ENCODE data around the gene RPL3.
A peak's percentile ranks its signal among the peaks of the same experiment; 100 is the strongest.
"Not testable (repeated sequence)": the region's sequence is repeated elsewhere in the genome, so short reads cannot be mapped to it uniquely, and the experiment has no call there.

Gene RPL3

DNA sequence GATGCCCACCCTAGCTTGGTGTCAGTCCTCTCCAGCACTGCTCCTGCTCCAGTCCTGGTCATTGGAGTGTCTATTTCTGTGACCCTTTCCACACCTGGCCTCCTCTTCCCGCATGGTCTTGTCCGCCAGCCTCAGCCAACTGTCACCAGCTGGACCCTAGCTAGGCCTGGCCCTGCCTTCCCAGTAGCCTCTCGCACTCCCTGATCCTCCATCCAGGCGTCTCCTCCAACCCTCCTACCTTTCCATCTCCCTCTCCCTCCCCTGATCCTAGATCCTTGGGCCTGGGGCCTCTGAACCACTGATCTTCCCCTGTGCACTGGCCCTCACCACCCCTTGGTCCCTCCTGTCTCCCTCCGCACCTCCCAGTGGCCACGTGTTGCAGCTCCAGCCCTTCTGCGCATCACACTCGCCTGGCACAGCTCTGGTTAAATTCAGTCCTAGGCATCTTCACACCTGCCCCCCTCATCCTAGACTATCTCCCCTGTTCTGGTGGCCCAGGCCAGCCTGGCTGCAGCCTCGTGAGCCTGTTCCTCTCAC lies 40.3 kb upstream of the RPL3 start:
- no peak for DNase-seq
- no peak overlapping the region for H3K27ac ChIP-seq (ENCODE audit: low read depth, low read length)
- no peak overlapping the region for H2AK5ac ChIP-seq (ENCODE audit: low read length)
- peak overlapping the region; percentile 4 for H3K9ac ChIP-seq (ENCODE audit: low read length)
- H3K14ac ChIP-seq (ENCODE audit: low read length), result no peak overlapping the region
- H2BK120ac ChIP-seq (ENCODE audit: insufficient read depth, low read length, poor library complexity), result no peak overlapping the region
- H4K8ac ChIP-seq (ENCODE audit: low read depth, low read length), result no peak overlapping the region
- no peak overlapping the region for H3K4ac ChIP-seq (ENCODE audit: low read depth, low read length)
- no peaks in the 10 kb centered on the region for H3K36me3 ChIP-seq (ENCODE audit: control insufficient read depth in 1 of 2, insufficient read depth in 2 of 2, low read length in 2 of 2)
- H2BK5ac ChIP-seq (ENCODE audit: low read depth, low read length, poor library complexity), result no peak overlapping the region
- H2BK12ac ChIP-seq (ENCODE audit: low read length), result no peak overlapping the region
- H4K91ac ChIP-seq (ENCODE audit: low read depth, low read length), result no peak overlapping the region
- H3K4me2 ChIP-seq (ENCODE audit: low read length), result no peak overlapping the region
- H3K79me2 ChIP-seq (ENCODE audit: control insufficient read depth, insufficient read depth, low read length, poor library complexity), result no peaks in the 10 kb centered on the region
- no peak overlapping the region for H3K23ac ChIP-seq (ENCODE audit: low read length)
- peaks cover 2% of the 10 kb centered on the region for H3K9me3 ChIP-seq (ENCODE audit: insufficient read depth, low read depth, low read length)
- WGBS (ENCODE audit: extremely low coverage, insufficient coverage, insufficient read length), result no CpG with 5 or more reads among the region's 9 CpGs
- H3K4me3 ChIP-seq (ENCODE audit: low read depth, low read length), result peak overlapping the region; percentile 31
- H3K79me1 ChIP-seq (ENCODE audit: low read length), result peaks cover 8% of the 10 kb centered on the region
- no peak overlapping the region for H3K18ac ChIP-seq (ENCODE audit: low read length)
- H3K4me1 ChIP-seq (ENCODE audit: control insufficient read depth in 1 of 2, insufficient read depth in 2 of 2, low read length in 2 of 2), result peaks cover 31 to 36% of the 10 kb centered on the region in 2 experiments
- H2AFZ ChIP-seq (ENCODE audit: insufficient read depth, low read length, poor library complexity), result no peak overlapping the region
- no peak overlapping the region for H4K12ac ChIP-seq (ENCODE audit: low read depth, low read length)
- H3K27me3 ChIP-seq (ENCODE audit: insufficient read depth, low read length), result no peaks in the 10 kb centered on the region

DNA sequence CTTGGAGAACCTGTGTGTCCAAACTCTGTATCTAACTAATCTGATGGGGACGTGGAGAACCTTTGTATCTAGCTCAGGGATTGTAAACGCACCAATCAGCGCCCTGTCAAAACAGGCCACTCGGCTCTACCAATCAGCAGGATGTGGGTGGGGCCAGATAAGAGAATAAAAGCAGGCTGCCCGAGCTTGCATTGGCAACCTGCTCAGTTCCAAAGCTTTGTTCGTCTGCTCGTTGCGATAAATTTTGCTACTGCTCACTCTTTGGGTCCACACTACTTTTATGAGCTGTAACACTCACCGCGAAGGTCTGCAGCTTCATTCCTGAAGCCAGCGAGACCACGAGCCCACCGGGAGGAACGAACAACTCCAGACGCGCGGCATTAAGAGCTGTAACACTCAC lies 38.8 kb upstream of the RPL3 start:
- H4K12ac ChIP-seq (ENCODE audit: low read depth, low read length); H3K79me2 ChIP-seq (ENCODE audit: control insufficient read depth, insufficient read depth, low read length, poor library complexity); H3K4me3 ChIP-seq (ENCODE audit: low read depth, low read length); DNase-seq; H2AK5ac ChIP-seq (ENCODE audit: low read length); H4K8ac ChIP-seq (ENCODE audit: low read depth, low read length); H3K14ac ChIP-seq (ENCODE audit: low read length); H3K9ac ChIP-seq (ENCODE audit: low read length); H2BK12ac ChIP-seq (ENCODE audit: low read length); H3K4me2 ChIP-seq (ENCODE audit: low read length); H2BK120ac ChIP-seq (ENCODE audit: insufficient read depth, low read length, poor library complexity); H3K36me3 ChIP-seq (ENCODE audit: control insufficient read depth in 1 of 2, insufficient read depth in 2 of 2, low read length in 2 of 2); H3K27me3 ChIP-seq (ENCODE audit: insufficient read depth, low read length); H4K91ac ChIP-seq (ENCODE audit: low read depth, low read length); H3K23ac ChIP-seq (ENCODE audit: low read length); H3K27ac ChIP-seq (ENCODE audit: low read depth, low read length); H2BK5ac ChIP-seq (ENCODE audit: low read depth, low read length, poor library complexity); H3K18ac ChIP-seq (ENCODE audit: low read length); H2AFZ ChIP-seq (ENCODE audit: insufficient read depth, low read length, poor library complexity); H3K79me1 ChIP-seq (ENCODE audit: low read length); H3K9me3 ChIP-seq (ENCODE audit: insufficient read depth, low read depth, low read length); H3K4ac ChIP-seq (ENCODE audit: low read depth, low read length): not testable (repeated sequence)
- no CpG with 5 or more reads among the region's 17 CpGs for WGBS (ENCODE audit: extremely low coverage, insufficient coverage, insufficient read length)
- H3K4me1 ChIP-seq (ENCODE audit: control insufficient read depth in 1 of 2, insufficient read depth in 2 of 2, low read length in 2 of 2), result peaks cover 29 to 30% of the 10 kb centered on the region in 2 experiments

DNA sequence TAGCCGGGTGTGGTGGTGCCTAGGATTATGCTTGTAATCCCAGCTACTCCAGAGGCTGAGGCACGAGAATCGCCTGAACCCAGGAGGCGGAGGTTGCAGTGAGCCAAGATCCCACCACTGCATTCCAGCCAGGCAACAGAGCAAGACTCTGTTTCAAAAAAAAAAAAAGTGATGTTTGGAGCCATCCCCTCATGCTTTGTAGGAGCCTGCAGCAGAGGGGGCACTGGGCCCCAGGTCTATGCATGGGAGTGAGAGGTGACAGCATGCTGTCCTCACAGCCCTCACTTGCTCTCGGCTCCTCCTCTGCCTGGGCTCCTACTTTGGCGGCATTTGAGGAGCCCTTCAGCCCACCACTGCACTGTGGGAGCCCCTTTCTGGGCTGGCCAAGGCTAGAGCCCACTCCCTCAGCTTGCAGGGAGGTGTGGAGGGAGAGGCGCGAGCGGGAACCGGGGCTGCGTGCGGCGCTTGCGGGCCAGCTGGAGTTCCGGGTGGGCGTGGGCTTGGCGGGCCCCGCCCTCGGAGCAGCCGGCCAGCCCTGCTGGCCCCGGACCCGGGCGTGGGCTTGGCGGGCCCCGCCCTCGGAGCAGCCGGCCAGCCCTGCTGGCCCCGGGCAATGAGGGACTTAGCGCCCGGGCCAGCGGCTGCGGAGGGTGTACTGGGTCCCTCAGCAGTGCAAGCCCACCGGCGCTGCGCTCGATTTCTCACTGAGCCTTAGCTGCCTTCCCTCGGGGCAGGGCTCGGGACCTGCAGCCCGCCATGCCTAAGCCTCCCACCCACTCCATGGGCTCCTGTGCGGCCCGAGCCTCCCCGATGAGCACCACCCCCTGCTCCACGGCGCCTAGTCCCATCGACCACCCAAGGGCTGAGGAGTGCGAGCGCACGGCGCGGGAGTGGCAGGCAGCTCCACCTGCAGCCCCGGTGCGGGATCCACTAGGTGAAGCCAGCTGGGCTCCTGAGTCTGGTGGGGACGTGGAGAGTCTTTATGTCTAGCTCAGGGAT lies 38.0 kb upstream of the RPL3 start:
- not testable (repeated sequence) for H3K27ac ChIP-seq (ENCODE audit: low read depth, low read length); H3K9me3 ChIP-seq (ENCODE audit: insufficient read depth, low read depth, low read length); H3K4ac ChIP-seq (ENCODE audit: low read depth, low read length); H3K27me3 ChIP-seq (ENCODE audit: insufficient read depth, low read length); H3K23ac ChIP-seq (ENCODE audit: low read length); H2AK5ac ChIP-seq (ENCODE audit: low read length); H2BK5ac ChIP-seq (ENCODE audit: low read depth, low read length, poor library complexity); H3K36me3 ChIP-seq (ENCODE audit: control insufficient read depth in 1 of 2, insufficient read depth in 2 of 2, low read length in 2 of 2); H4K8ac ChIP-seq (ENCODE audit: low read depth, low read length); H3K14ac ChIP-seq (ENCODE audit: low read length); H4K12ac ChIP-seq (ENCODE audit: low read depth, low read length); H3K9ac ChIP-seq (ENCODE audit: low read length); H3K18ac ChIP-seq (ENCODE audit: low read length); H4K91ac ChIP-seq (ENCODE audit: low read depth, low read length); H2BK120ac ChIP-seq (ENCODE audit: insufficient read depth, low read length, poor library complexity); H3K4me2 ChIP-seq (ENCODE audit: low read length); H3K4me3 ChIP-seq (ENCODE audit: low read depth, low read length); H2BK12ac ChIP-seq (ENCODE audit: low read length); DNase-seq; H3K79me2 ChIP-seq (ENCODE audit: control insufficient read depth, insufficient read depth, low read length, poor library complexity); H2AFZ ChIP-seq (ENCODE audit: insufficient read depth, low read length, poor library complexity); H3K79me1 ChIP-seq (ENCODE audit: low read length)
- H3K4me1 ChIP-seq (ENCODE audit: control insufficient read depth in 1 of 2, insufficient read depth in 2 of 2, low read length in 2 of 2), result peaks cover 22 to 24% of the 10 kb centered on the region in 2 experiments
- no CpG with 5 or more reads among the region's 53 CpGs for WGBS (ENCODE audit: extremely low coverage, insufficient coverage, insufficient read length)

DNA sequence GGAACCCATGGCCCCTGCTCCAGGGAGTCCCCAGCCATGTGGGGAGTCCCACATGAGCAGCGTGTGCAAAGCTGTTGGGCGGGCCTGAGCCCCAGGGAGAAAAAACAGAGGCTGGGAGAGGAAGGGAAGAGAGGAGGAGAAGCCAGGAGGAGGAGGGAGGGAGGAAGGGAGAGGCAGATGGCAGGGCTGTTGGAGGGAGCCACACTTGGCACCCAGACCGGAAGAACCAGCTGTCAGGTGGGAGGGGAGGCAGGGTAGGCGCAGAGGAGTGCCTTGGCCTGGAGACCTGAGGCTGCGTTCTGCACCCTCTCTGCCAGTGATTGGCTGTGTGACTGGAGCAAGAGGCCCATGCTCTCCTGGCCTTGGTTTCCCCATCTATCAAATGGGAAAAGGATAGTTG lies 37.0 kb upstream of the RPL3 start:
- no peak overlapping the region for H3K23ac ChIP-seq (ENCODE audit: low read length)
- H3K79me1 ChIP-seq (ENCODE audit: low read length), result peaks cover 9% of the 10 kb centered on the region
- H3K4me3 ChIP-seq (ENCODE audit: low read depth, low read length), result no peak overlapping the region
- no peaks in the 10 kb centered on the region for H3K36me3 ChIP-seq (ENCODE audit: control insufficient read depth in 1 of 2, insufficient read depth in 2 of 2, low read length in 2 of 2)
- H2BK5ac ChIP-seq (ENCODE audit: low read depth, low read length, poor library complexity), result no peak overlapping the region
- no peaks in the 10 kb centered on the region for H3K79me2 ChIP-seq (ENCODE audit: control insufficient read depth, insufficient read depth, low read length, poor library complexity)
- H3K27me3 ChIP-seq (ENCODE audit: insufficient read depth, low read length), result no peaks in the 10 kb centered on the region
- no peak overlapping the region for H2BK120ac ChIP-seq (ENCODE audit: insufficient read depth, low read length, poor library complexity)
- no peak overlapping the region for H3K27ac ChIP-seq (ENCODE audit: low read depth, low read length)
- no peak overlapping the region for H3K18ac ChIP-seq (ENCODE audit: low read length)
- no peak overlapping the region for H2AK5ac ChIP-seq (ENCODE audit: low read length)
- H3K9ac ChIP-seq (ENCODE audit: low read length), result no peak overlapping the region
- no peak overlapping the region for H4K8ac ChIP-seq (ENCODE audit: low read depth, low read length)
- H3K4ac ChIP-seq (ENCODE audit: low read depth, low read length), result no peak overlapping the region
- H4K12ac ChIP-seq (ENCODE audit: low read depth, low read length), result no peak overlapping the region
- H3K9me3 ChIP-seq (ENCODE audit: insufficient read depth, low read depth, low read length), result peaks cover 2% of the 10 kb centered on the region
- no peak overlapping the region for H3K14ac ChIP-seq (ENCODE audit: low read length)
- no CpG with 5 or more reads among the region's 5 CpGs for WGBS (ENCODE audit: extremely low coverage, insufficient coverage, insufficient read length)
- no peak overlapping the region for H4K91ac ChIP-seq (ENCODE audit: low read depth, low read length)
- DNase-seq, result no peak
- H3K4me1 ChIP-seq (ENCODE audit: control insufficient read depth in 1 of 2, insufficient read depth in 2 of 2, low read length in 2 of 2), result peaks cover 19 to 24% of the 10 kb centered on the region in 2 experiments
- no peak overlapping the region for H3K4me2 ChIP-seq (ENCODE audit: low read length)
- no peak overlapping the region for H2AFZ ChIP-seq (ENCODE audit: insufficient read depth, low read length, poor library complexity)
- no peak overlapping the region for H2BK12ac ChIP-seq (ENCODE audit: low read length)

Measured in trophoblast cell (in vitro differentiated cells and primary cell).